ENCODE data around the gene FAM131C.

FAM131C gene

DNA sequence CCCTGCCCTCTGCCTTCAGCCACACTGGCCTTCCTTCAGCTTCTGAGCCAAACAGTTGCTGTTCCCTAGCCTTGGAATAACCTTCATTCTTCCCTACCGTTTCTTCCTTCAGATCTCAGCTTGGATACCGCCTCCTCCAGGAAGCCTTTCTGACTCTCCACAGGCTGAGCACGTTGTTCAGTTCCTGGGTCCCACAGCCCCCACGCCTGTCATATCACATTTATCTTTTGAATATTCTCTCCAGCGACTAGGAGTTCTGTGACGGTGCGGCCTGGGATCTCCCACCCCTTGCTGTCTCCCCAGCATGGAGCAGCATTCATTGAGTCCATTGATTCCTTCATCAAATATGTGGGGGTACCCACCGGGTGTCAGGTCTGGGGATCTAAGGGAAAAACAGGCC, 43.2 kb upstream of the FAM131C start:
- H3K36me3 ChIP-seq (ENCODE audit: control insufficient read depth in 5 of 5, insufficient read depth in 5 of 5, low read length in 5 of 5) = no peaks in the 10 kb centered on the region
- H3K4me3 ChIP-seq (ENCODE audit: low read depth in 1 of 5, low read length in 5 of 5) = no peak overlapping the region
- H3K9ac ChIP-seq (ENCODE audit: low read length in 5 of 5) = no peak overlapping the region
- no peak overlapping the region for H3K27ac ChIP-seq (ENCODE audit: low read depth, low read length)
- no peaks in the 10 kb centered on the region for H3K9me3 ChIP-seq (ENCODE audit: control insufficient read depth in 5 of 5, low read length in 5 of 5)
- no peaks in the 10 kb centered on the region for H3K27me3 ChIP-seq (ENCODE audit: control insufficient read depth in 5 of 5, insufficient read depth in 4 of 5, low read length in 5 of 5)
- peaks cover 2 to 21% (median 17%) of the 10 kb centered on the region in 5 donors for H3K4me1 ChIP-seq (ENCODE audit: control insufficient read depth in 5 of 5, insufficient read depth in 5 of 5, low read length in 5 of 5)

DNA sequence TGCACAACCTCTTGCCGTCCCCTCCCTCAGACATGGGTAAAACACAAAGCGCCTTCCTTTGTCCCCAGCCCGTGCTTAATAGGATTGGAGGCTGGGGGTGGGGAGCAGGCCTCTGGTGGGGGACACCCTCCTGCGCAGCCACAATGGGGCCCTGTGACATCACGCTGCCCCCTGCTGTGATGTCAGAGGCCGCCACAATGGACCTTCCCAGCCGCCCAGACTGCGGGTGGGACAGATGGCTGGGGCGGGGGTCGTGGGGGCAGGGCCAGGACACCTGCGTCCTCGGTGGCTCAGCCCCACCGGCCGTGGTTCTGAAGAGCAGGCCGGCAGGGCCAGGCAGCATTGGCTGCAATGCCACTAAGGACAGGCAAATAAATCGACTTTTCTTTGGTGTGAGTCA, 42.6 kb upstream of the FAM131C start:
- Histone ChIP-seq H3K4me1 (ENCODE audit: control insufficient read depth in 5 of 5, insufficient read depth in 5 of 5, low read length in 5 of 5) (peaks cover 2 to 25% (median 22%) of the 10 kb centered on the region in 5 donors), H3K27ac (ENCODE audit: low read depth, low read length) (no peak overlapping the region), H3K9ac (ENCODE audit: low read length in 5 of 5) (no peak overlapping the region), H3K4me3 (ENCODE audit: low read depth in 1 of 5, low read length in 5 of 5) (no peak overlapping the region), H3K36me3 (ENCODE audit: control insufficient read depth in 5 of 5, insufficient read depth in 5 of 5, low read length in 5 of 5) (no peaks in the 10 kb centered on the region), H3K9me3 (ENCODE audit: control insufficient read depth in 5 of 5, low read length in 5 of 5) (no peaks in the 10 kb centered on the region), H3K27me3 (ENCODE audit: control insufficient read depth in 5 of 5, insufficient read depth in 4 of 5, low read length in 5 of 5) (no peaks in the 10 kb centered on the region)

DNA sequence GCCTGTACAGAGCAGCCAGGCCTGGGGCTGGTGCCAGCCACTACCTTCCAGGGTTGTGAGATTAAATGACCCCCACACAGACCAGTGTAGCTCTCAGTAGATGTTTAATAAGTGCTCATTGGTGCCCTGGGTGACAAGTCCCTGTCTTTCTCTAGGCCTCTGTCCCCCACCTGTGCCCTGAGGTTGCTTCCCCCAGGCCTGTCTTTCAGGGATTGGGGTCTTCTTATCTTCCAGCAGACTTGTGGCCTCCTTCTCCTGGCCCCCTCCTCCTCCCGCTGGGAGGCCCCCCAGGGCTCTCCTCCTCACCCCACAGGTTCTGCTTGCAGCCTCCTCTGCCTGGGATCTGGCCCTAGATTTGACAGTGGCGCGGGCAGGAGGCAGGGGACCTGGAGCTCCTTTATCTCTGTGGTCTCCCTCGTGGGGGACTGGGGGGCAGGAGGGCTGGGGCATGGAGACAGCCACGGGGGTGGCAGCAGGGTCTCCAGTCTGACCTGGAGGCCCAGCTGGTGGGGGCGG, 42.1 kb upstream of the FAM131C start:
- Histone ChIP-seq H3K36me3 (ENCODE audit: control insufficient read depth in 5 of 5, insufficient read depth in 5 of 5, low read length in 5 of 5) (no peaks in the 10 kb centered on the region), H3K27ac (ENCODE audit: low read depth, low read length) (no peak overlapping the region), H3K27me3 (ENCODE audit: control insufficient read depth in 5 of 5, insufficient read depth in 4 of 5, low read length in 5 of 5) (no peaks in the 10 kb centered on the region), H3K4me3 (ENCODE audit: low read depth in 1 of 5, low read length in 5 of 5) (no peak overlapping the region), H3K9me3 (ENCODE audit: control insufficient read depth in 5 of 5, low read length in 5 of 5) (no peaks in the 10 kb centered on the region), H3K4me1 (ENCODE audit: control insufficient read depth in 5 of 5, insufficient read depth in 5 of 5, low read length in 5 of 5) (peaks cover 2 to 22% (median 21%) of the 10 kb centered on the region in 5 donors), H3K9ac (ENCODE audit: low read length in 5 of 5) (no peak overlapping the region)

DNA sequence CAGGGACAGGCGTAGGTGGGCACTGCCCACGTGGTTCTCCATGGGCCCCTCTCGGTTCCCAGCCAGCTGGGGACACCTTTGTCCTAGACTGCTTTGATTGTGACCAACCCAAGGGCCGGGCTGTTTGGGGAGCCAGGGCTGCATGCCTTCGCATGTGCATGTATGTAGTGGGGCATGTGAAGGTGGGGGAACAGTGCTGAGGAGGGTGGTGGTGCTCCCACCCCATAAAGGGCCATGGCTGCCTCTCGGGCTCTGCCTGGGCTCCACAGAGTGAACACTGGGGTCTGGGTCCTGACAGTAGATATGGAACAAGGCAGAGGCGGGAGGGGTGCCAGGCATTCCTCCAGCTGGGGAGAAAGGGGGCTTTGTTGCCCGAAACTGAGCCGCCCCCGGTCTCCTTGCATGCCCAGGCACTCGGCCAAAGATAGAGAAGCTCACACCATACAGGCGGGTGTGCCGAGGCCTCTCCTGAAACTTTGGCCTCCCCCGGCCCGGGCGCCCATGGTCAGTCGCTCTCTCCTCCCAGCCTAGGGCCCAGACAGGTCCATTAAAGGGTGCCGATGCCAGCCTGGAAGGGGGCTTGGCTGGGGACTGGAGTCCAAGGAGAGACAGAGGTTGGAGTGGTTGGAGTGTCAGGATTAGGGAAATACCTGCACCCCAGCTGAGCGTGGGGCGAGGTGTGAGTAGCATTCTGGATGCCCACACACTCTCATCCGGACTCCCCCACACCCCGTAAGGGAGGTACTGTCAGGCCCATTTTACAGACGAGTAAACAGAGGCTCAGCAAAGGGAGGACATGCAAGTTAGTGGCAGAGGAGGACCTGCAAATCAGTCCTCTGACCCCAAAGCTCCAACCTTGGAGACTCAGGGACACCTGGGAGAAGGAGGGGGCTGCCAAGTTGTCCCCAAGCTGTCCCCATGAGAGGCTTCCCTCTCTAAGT, 41.3 kb upstream of the FAM131C start:
- Histone ChIP-seq H3K9ac (ENCODE audit: low read length in 5 of 5) (no peak overlapping the region), H3K36me3 (ENCODE audit: control insufficient read depth in 5 of 5, insufficient read depth in 5 of 5, low read length in 5 of 5) (no peaks in the 10 kb centered on the region), H3K27ac (ENCODE audit: low read depth, low read length) (no peak overlapping the region), H3K27me3 (ENCODE audit: control insufficient read depth in 5 of 5, insufficient read depth in 4 of 5, low read length in 5 of 5) (no peaks in the 10 kb centered on the region), H3K4me1 (ENCODE audit: control insufficient read depth in 5 of 5, insufficient read depth in 5 of 5, low read length in 5 of 5) (peaks cover 2 to 22% (median 21%) of the 10 kb centered on the region in 5 donors), H3K9me3 (ENCODE audit: control insufficient read depth in 5 of 5, low read length in 5 of 5) (no peaks in the 10 kb centered on the region), H3K4me3 (ENCODE audit: low read depth in 1 of 5, low read length in 5 of 5) (no peak overlapping the region)

DNA sequence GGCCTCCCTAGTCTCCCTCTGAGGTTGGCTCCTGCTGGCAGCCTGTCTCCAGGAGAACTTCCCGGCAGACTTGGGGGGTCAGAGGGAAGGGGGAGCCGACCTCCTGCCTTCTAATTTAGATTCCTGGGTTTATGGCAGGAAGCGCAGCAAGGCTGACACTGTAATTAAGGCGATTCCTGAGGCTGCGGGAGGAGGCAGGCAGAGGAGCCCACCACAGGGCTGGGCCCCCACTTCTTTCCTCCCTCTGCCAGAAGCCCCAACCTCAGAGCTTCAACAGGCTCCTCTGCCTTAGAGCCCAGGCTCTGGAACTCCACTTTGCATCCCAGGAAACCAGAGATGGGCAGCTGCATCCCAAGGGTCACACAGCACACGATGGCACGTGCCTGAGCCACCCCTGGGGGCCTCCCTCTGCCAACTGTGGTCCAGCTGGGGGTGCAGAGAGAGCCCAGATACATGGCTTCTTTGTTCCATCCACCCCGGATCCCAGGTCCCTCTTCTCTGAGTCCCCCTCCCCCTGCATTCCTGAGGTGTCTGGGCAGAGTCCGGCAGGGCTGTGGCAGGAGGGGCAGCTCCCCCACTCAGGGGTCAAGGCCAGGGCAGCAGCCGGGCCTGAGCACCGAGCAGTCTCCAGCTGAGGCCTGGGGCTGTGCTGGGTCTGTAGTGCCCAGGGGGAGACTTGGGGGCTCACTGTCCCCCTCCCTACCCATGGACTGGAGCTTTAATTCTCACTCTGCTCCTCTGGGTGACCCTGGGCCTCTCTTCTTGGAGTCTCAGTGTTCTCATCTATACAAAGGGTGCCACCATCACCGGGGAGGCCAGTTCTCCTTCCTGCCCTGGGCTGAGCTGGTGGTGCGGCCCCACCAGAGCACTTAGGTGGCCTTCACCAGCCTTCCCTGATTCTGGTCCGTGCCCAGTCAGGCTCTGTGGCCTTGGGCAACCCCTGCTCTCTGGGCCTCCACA, 39.4 kb upstream of the FAM131C start:
- H3K9me3 ChIP-seq (ENCODE audit: control insufficient read depth in 5 of 5, low read length in 5 of 5) = peaks cover 0 to 10% (median 6%) of the 10 kb centered on the region in 5 donors
- no peaks in the 10 kb centered on the region for H3K27me3 ChIP-seq (ENCODE audit: control insufficient read depth in 5 of 5, insufficient read depth in 4 of 5, low read length in 5 of 5)
- H3K4me3 ChIP-seq (ENCODE audit: low read depth in 1 of 5, low read length in 5 of 5) = no peak overlapping the region
- no peaks in the 10 kb centered on the region for H3K36me3 ChIP-seq (ENCODE audit: control insufficient read depth in 5 of 5, insufficient read depth in 5 of 5, low read length in 5 of 5)
- H3K4me1 ChIP-seq (ENCODE audit: control insufficient read depth in 5 of 5, insufficient read depth in 5 of 5, low read length in 5 of 5) = peaks cover 2 to 22% (median 21%) of the 10 kb centered on the region in 5 donors
- no peak overlapping the region for H3K27ac ChIP-seq (ENCODE audit: low read depth, low read length)
- H3K9ac ChIP-seq (ENCODE audit: low read length in 5 of 5) = peak overlapping the region in 1 of 5 donors; percentile 30

DNA sequence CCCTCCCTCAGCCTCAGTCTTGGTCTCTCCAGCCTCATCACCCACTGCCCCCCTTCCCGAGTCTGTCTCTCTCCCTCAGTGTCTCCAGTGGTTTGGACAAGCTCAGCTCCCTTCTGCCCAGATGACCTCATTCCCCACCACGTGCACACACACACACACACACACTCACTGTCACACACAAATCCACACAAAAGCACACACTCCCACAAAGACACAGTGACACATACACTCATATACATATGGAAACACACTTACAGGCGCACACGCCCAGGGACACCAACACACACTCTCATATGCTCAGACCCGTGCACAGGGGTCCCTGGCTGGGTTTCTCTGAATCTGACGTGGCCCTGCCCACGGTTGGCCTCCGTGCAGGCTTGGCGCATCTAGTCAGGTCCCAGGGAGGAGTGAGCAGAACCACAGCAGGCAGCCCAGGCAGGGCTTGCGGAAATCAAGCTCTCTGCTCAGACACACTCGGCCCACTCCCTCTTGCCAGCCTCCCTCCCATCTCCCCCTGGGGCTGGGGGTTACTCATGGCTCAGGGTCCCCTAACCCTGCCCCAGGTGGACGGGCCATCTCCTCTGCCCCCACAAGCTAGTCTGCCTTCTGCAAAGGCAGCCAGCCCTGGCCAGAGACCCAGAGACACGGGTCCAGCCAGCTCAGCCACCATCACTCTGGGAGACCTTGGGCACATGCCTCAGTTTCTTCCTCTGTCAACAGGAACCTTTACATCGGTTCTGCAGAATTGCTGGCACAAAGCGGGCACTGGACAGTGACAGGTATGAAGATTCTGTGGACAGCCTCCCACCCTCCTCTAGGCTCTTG, 38.5 kb upstream of the FAM131C start:
- Histone ChIP-seq H3K9me3 (ENCODE audit: control insufficient read depth in 5 of 5, low read length in 5 of 5) (peaks cover 0 to 12% (median 10%) of the 10 kb centered on the region in 5 donors), H3K27ac (ENCODE audit: low read depth, low read length) (no peak overlapping the region), H3K36me3 (ENCODE audit: control insufficient read depth in 5 of 5, insufficient read depth in 5 of 5, low read length in 5 of 5) (no peaks in the 10 kb centered on the region), H3K4me3 (ENCODE audit: low read depth in 1 of 5, low read length in 5 of 5) (peak overlapping the region in 2 of 5 donors; percentile 2 to 48), H3K9ac (ENCODE audit: low read length in 5 of 5) (peak overlapping the region in 2 of 5 donors; percentile 10 to 53), H3K27me3 (ENCODE audit: control insufficient read depth in 5 of 5, insufficient read depth in 4 of 5, low read length in 5 of 5) (no peaks in the 10 kb centered on the region), H3K4me1 (ENCODE audit: control insufficient read depth in 5 of 5, insufficient read depth in 5 of 5, low read length in 5 of 5) (peaks cover 2 to 24% (median 21%) of the 10 kb centered on the region in 5 donors)

DNA sequence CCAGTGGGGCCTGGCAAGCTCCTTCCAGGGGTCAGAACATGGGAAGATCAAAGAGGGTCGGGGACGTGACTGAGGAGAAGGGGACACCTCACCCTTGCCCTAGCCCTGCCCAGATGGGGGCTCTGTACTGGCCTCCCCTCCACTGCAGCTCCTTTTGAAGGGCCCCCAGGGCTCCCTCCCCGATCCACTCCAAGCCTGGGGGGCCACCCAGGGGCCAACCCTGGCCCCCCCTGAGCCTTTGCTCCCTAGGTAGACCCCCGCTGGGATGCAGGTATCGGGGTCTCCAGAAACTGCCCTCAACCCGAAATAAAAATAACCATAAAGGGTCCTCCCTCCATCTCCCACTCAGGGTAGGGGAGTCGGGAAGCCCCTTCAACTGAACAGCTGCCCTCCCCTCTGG, 37.4 kb upstream of the FAM131C start:
- H3K4me3 ChIP-seq (ENCODE audit: low read depth in 1 of 5, low read length in 5 of 5) = no peak overlapping the region
- no peak overlapping the region for H3K27ac ChIP-seq (ENCODE audit: low read depth, low read length)
- H3K36me3 ChIP-seq (ENCODE audit: control insufficient read depth in 5 of 5, insufficient read depth in 5 of 5, low read length in 5 of 5) = no peaks in the 10 kb centered on the region
- peaks cover 2 to 25% (median 21%) of the 10 kb centered on the region in 5 donors for H3K4me1 ChIP-seq (ENCODE audit: control insufficient read depth in 5 of 5, insufficient read depth in 5 of 5, low read length in 5 of 5)
- H3K9me3 ChIP-seq (ENCODE audit: control insufficient read depth in 5 of 5, low read length in 5 of 5) = peaks cover 0 to 12% (median 10%) of the 10 kb centered on the region in 5 donors
- H3K9ac ChIP-seq (ENCODE audit: low read length in 5 of 5) = no peak overlapping the region
- H3K27me3 ChIP-seq (ENCODE audit: control insufficient read depth in 5 of 5, insufficient read depth in 4 of 5, low read length in 5 of 5) = no peaks in the 10 kb centered on the region

DNA sequence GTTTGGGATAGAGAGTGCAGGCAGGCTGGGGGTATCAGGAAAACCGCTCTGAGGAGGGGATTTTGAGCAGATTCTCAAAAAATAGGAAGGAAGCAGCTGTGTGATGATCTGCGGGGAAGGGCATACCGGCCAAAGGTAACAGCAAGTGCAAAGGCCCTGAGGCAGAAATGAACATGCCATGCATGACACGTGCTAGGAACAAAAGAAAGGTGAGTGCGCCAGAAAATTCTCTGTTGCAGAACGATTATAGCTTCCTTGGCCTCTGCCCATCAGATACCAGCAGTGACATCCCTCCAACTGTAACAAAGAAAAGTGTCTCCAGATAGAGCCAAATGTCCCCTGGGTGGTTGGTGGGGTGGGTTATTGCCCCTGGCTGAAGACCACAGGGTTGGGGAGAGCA, 37.0 kb upstream of the FAM131C start:
- Histone ChIP-seq H3K27me3 (ENCODE audit: control insufficient read depth in 5 of 5, insufficient read depth in 4 of 5, low read length in 5 of 5) (no peaks in the 10 kb centered on the region), H3K27ac (ENCODE audit: low read depth, low read length) (no peak overlapping the region), H3K9ac (ENCODE audit: low read length in 5 of 5) (no peak overlapping the region)

DNA sequence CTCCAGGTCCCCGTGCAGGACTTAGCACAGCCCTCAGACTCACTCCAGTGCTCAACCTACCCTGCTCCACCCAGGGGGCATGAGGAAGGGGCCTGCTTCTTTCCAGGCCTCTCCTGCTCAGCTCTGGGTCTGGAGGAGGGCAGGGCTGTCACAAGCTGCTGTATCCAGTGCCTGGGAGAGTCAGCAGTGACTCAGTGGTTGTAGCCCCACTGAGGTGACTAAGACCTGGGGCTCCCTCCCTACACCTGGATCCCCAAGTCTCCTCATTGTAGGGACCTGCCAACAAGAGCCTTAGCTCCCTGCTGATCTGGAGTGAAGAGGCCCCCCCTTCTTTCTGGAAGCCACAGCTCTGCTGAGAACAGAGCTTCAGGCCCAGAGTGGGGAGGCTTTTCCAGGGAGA, 36.1 kb upstream of the FAM131C start:
- H3K9ac ChIP-seq (ENCODE audit: low read length in 5 of 5) = no peak overlapping the region
- H3K27me3 ChIP-seq (ENCODE audit: control insufficient read depth in 5 of 5, insufficient read depth in 4 of 5, low read length in 5 of 5) = no peaks in the 10 kb centered on the region
- H3K27ac ChIP-seq (ENCODE audit: low read depth, low read length) = no peak overlapping the region
- H3K4me1 ChIP-seq (ENCODE audit: control insufficient read depth in 5 of 5, insufficient read depth in 5 of 5, low read length in 5 of 5) = peaks cover 2 to 25% (median 21%) of the 10 kb centered on the region in 5 donors
- peaks cover 0 to 12% (median 10%) of the 10 kb centered on the region in 5 donors for H3K9me3 ChIP-seq (ENCODE audit: control insufficient read depth in 5 of 5, low read length in 5 of 5)
- H3K4me3 ChIP-seq (ENCODE audit: low read depth in 1 of 5, low read length in 5 of 5) = no peak overlapping the region
- no peaks in the 10 kb centered on the region for H3K36me3 ChIP-seq (ENCODE audit: control insufficient read depth in 5 of 5, insufficient read depth in 5 of 5, low read length in 5 of 5)

More for the DNA sequence above, 37.0 kb upstream of the FAM131C start:
- Histone ChIP-seq H3K4me1 (ENCODE audit: control insufficient read depth in 5 of 5, insufficient read depth in 5 of 5, low read length in 5 of 5) (peaks cover 2 to 25% (median 21%) of the 10 kb centered on the region in 5 donors), H3K4me3 (ENCODE audit: low read depth in 1 of 5, low read length in 5 of 5) (no peak overlapping the region), H3K9me3 (ENCODE audit: control insufficient read depth in 5 of 5, low read length in 5 of 5) (peaks cover 0 to 12% (median 10%) of the 10 kb centered on the region in 5 donors), H3K36me3 (ENCODE audit: control insufficient read depth in 5 of 5, insufficient read depth in 5 of 5, low read length in 5 of 5) (no peaks in the 10 kb centered on the region)
